Measurements from ENCODE around the gene SOS1.

- TF ChIP-seq CTCF (IDR thresholded peaks at IDR 0.05) = no peak
- no peak for TF ChIP-seq POLR2A (IDR thresholded peaks at IDR 0.05)
Observed at GRCh38 chr2:39033980-39034379, 86.9 kb downstream of the SOS1 start.
